ENCODE results near the gene ADGRE3. TPM values are rescaled to one million over a fixed set of nuclear protein-coding genes. Genes with fewer than 3 reads are reported as not detected.

Gene ADGRE3
- total RNA-seq, 1 donor from 2014 or later, result not detected

Small RNA genes lying within 50 kb of the gene (small RNA-seq; reads per million reads assigned to genes)
- gene AC022149.2 (not detected), gene RN7SL842P (not detected)

Other genes starting within 250 kb of the ADGRE3 start
- gene PKN1, start 241.5 kb downstream of the ADGRE3 start, total RNA-seq, result 99.5 TPM
- gene PTGER1, start 199.5 kb downstream of the ADGRE3 start, total RNA-seq, result not detected
- gene GIPC1, start 178.7 kb downstream of the ADGRE3 start, total RNA-seq, result 39.1 TPM
- 32.6 TPM for gene DNAJB1, start 156.4 kb downstream of the ADGRE3 start, total RNA-seq
- gene TECR, start 145.2 kb downstream of the ADGRE3 start, total RNA-seq, result 13.9 TPM
- 151 TPM for gene NDUFB7, start 102.8 kb downstream of the ADGRE3 start, total RNA-seq
- not detected for gene CLEC17A, start 91.8 kb downstream of the ADGRE3 start, total RNA-seq
- 33.4 TPM for gene ZNF333, start 15.2 kb upstream of the ADGRE3 start, total RNA-seq
- under 0.01 TPM for gene ADGRE2, start 103.7 kb upstream of the ADGRE3 start, total RNA-seq
- gene OR7A5, start 160.3 kb upstream of the ADGRE3 start, total RNA-seq, result not detected
- not detected for gene OR7C1, start 160.3 kb upstream of the ADGRE3 start, total RNA-seq
- not detected for gene OR7A10, start 174.1 kb upstream of the ADGRE3 start, total RNA-seq
- not detected for gene OR7A17, start 211.3 kb upstream of the ADGRE3 start, total RNA-seq